Measurements from ENCODE around the gene B4GALNT1.

DNA sequence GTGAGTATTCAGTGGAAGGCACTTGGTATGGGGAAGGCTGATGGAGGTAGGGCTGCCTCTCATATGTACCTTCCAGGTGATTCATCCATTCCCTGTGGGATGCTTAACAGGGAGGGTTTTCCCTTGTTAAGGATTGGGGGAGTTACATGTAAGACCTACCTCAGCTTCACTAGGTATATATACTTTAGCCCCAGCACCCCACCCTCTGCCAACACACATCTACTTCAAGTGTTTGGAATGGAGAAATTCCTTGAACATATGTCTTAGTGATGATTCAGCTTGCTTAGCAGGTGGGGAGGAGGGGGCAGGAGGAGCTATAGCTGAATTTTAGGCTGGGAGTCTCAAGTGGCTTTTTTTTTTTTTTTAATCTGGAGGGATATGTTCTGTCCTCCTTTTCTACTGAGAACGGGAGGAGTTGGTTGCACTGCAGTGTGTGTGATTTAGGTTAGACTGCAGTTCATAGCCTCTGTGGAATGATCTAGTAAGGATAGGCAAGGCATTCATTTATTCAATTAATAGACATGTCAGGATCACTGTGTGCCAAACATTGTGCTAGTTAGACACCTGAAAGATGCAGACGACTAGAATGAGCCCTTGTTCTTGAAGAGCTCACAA is 40.3 kb downstream of the B4GALNT1 start:
- no peak for TF ChIP-seq CTCF (IDR thresholded peaks at IDR 0.05)
- no peak for TF ChIP-seq POLR2A (IDR thresholded peaks at IDR 0.05)
- no peak for TF ChIP-seq POLR2AphosphoS5 (IDR thresholded peaks at IDR 0.05)
